VCaP (cell line): ENCODE data around the gene CHMP4B.

Experiments used
- H3K27ac ChIP-seq: fragments of 450-650 bp; 2 replicates; pipeline ENCODE4 v1.5.1; 2017
- CTCF ChIP-seq: fragments of 450-650 bp; conservative IDR thresholded peaks from 2 replicates; pipeline ENCODE4 v1.5.1; 2017; ENCODE audit warnings: mild to moderate bottlenecking, moderate library complexity

Gene CHMP4B

GRCh38 chr20:33875534-33876026 is 64.4 kb downstream of the CHMP4B start:
- no peak overlapping the region for H3K27ac ChIP-seq
- no peak for TF ChIP-seq CTCF

GRCh38 chr20:33878583-33878982 is 67.4 kb downstream of the CHMP4B start:
- no peak overlapping the region for H3K27ac ChIP-seq
- no peak for TF ChIP-seq CTCF

- no peak overlapping the region for H3K27ac ChIP-seq
- TF ChIP-seq CTCF: no peak
Measured at GRCh38 chr20:33880396-33880795, 69.2 kb downstream of the CHMP4B start.

GRCh38 chr20:33881989-33882388 is 70.8 kb downstream of the CHMP4B start:
- TF ChIP-seq CTCF: no peak
- H3K27ac ChIP-seq: no peak overlapping the region

- no peak for TF ChIP-seq CTCF
- H3K27ac ChIP-seq: no peak overlapping the region
Measured at GRCh38 chr20:33882481-33882880, 71.3 kb downstream of the CHMP4B start.

- H3K27ac ChIP-seq: no peak overlapping the region
- TF ChIP-seq CTCF: no peak
Measured at GRCh38 chr20:33883164-33883563, 72.0 kb downstream of the CHMP4B start.

GRCh38 chr20:33884633-33885032 is 73.5 kb downstream of the CHMP4B start:
- TF ChIP-seq CTCF: no peak

More at GRCh38 chr20:33884633-33885032, 73.5 kb downstream of the CHMP4B start:
- H3K27ac ChIP-seq: no peak overlapping the region
